Spleen (tissue), 7 donors: ENCODE results near the gene PDE1C.

Experiments
- CTCF ChIP-seq, 11 experiments: fragments of 200-600 bp in 7 of 11; fragments of 450-650 bp in 4 of 11; sonication (generic) in 4 of 11; IDR thresholded peaks in 8 of 11; conservative IDR thresholded peaks in 3 of 11; 1 replicate in 7 of 11; 2 replicates in 4 of 11; pipeline versions ENCODE4 v1.4.0 to v1.8.0; 2016 to 2021; ENCODE audit warnings: antibody characterized with exemption in 11 of 11, inconsistent platforms in 4 of 11, mild to moderate bottlenecking in 1 of 11
- POLR2A ChIP-seq, 3 donors: fragments of 450-650 bp; IDR thresholded peaks; one replicate each; pipeline ENCODE4 v1.5.1; 2017; ENCODE audit warnings: antibody characterized with exemption in 3 of 3, mild to moderate bottlenecking in 1 of 3
- POLR2AphosphoS5 ChIP-seq, 3 donors: sonication (generic); formaldehyde crosslinking; IDR thresholded peaks; one replicate each; pipeline ENCODE4 v1.5.1; 2017; ENCODE audit warnings: antibody characterized with exemption in 3 of 3
- donor health status: DM: no; HTN: no; CAD: no; lungs with moderate emphysema.
- donor health status: DM: no; HTN: no; CAD: no.
- donor health status: DM: no; HTN: no; CAD: no.

GRCh38 chr7:32108651-32109050, 38.4 kb upstream of the PDE1C start:
- TF ChIP-seq CTCF (IDR thresholded peaks at IDR 0.05 in 8 of 11, conservative IDR thresholded peaks at IDR 0.05 in 3 of 11) (no peak), POLR2A (IDR thresholded peaks at IDR 0.05) (no peak), POLR2AphosphoS5 (IDR thresholded peaks at IDR 0.05) (no peak)
